Mesothelial cell of epicardium (in vitro differentiated cells): ENCODE results near the gene IL37. TPM values are rescaled to one million over a fixed set of nuclear protein-coding genes. Genes with fewer than 3 reads are reported as not detected.

ENCODE experiments used
- DNase-seq, 2 experiments: peaks; one replicate each; pipeline ENCODE4 v3.0.0; 2021; ENCODE audit warnings: low spot score in 2 of 2; ENCODE audit not compliant: unreplicated experiment in 2 of 2
- H3K27ac Mint-ChIP-seq: 2 replicates; pipeline ENCODE4 v1.8.0; 2021; ENCODE audit warnings: mixed read lengths
- H3K27me3 Mint-ChIP-seq: 2 replicates; pipeline ENCODE4 v1.8.0; 2021; ENCODE audit warnings: low read depth, mixed read lengths
- H3K36me3 Mint-ChIP-seq: 2 replicates; pipeline ENCODE4 v1.8.0; 2021; ENCODE audit warnings: mixed read lengths
- H3K4me1 Mint-ChIP-seq: 2 replicates; pipeline ENCODE4 v1.8.0; 2021; ENCODE audit warnings: mixed read lengths
- H3K4me3 Mint-ChIP-seq: 2 replicates; pipeline ENCODE4 v1.8.0; 2021; ENCODE audit warnings: mild to moderate bottlenecking, moderate library complexity, mixed read lengths
- H3K9me3 Mint-ChIP-seq: 2 replicates; pipeline ENCODE4 v1.8.0; 2021; ENCODE audit warnings: mixed read lengths
- CTCF ChIP-seq: fragments of 200-600 bp; sonication (generic); IDR thresholded peaks from one replicate; pipeline ENCODE4 v1.5.0; 2021; ENCODE audit warnings: antibody characterized with exemption; ENCODE audit not compliant: unreplicated experiment
- total RNA-seq: library from RNA; stranded (reverse); gene quantifications from 3 replicates; pipeline ENCODE4 v1.2.1, GENCODE V29; 2021

The IL37 gene
- total RNA-seq, 1 donor from 2014 or later, result not detected

- TF ChIP-seq CTCF, result no peak
- DNase-seq, result no peak
- Mint-ChIP-seq H3K27ac (no peak overlapping the region), H3K27me3 (peaks cover 2% of the 10 kb centered on the region), H3K36me3 (no peaks in the 10 kb centered on the region), H3K4me3 (no peak overlapping the region), H3K9me3 (peaks cover 7% of the 10 kb centered on the region), H3K4me1 (peaks cover 3% of the 10 kb centered on the region)
Observed at GRCh38 chr2:112885506-112885902, 25.5 kb upstream of the IL37 start.

GRCh38 chr2:112886291-112886690 is 24.7 kb upstream of the IL37 start:
- Mint-ChIP-seq H3K4me1 (peaks cover 3% of the 10 kb centered on the region), H3K27ac (no peak overlapping the region), H3K9me3 (peaks cover 7% of the 10 kb centered on the region), H3K36me3 (no peaks in the 10 kb centered on the region), H3K27me3 (peaks cover 2% of the 10 kb centered on the region), H3K4me3 (no peak overlapping the region)
- no peak for TF ChIP-seq CTCF
- DNase-seq, result no peak

GRCh38 chr2:112887964-112888749 is 22.8 kb upstream of the IL37 start:
- Mint-ChIP-seq H3K4me1 (peaks cover 3% of the 10 kb centered on the region), H3K27ac (no peak overlapping the region), H3K27me3 (peaks cover 2% of the 10 kb centered on the region), H3K4me3 (no peak overlapping the region), H3K9me3 (peaks cover 7% of the 10 kb centered on the region), H3K36me3 (no peaks in the 10 kb centered on the region)
- DNase-seq, result no peak
- no peak for TF ChIP-seq CTCF

GRCh38 chr2:112889976-112890375 is 21.0 kb upstream of the IL37 start:
- no peak overlapping the region for H3K4me3 Mint-ChIP-seq
- no peaks in the 10 kb centered on the region for H3K36me3 Mint-ChIP-seq
- H3K4me1 Mint-ChIP-seq, result no peaks in the 10 kb centered on the region
- no peak for DNase-seq
- peaks cover 7% of the 10 kb centered on the region for H3K9me3 Mint-ChIP-seq
- H3K27me3 Mint-ChIP-seq, result peaks cover 2% of the 10 kb centered on the region
- no peak for TF ChIP-seq CTCF
- no peak overlapping the region for H3K27ac Mint-ChIP-seq

- Mint-ChIP-seq H3K4me1 (no peaks in the 10 kb centered on the region), H3K27ac (no peak overlapping the region), H3K27me3 (peaks cover 4% of the 10 kb centered on the region), H3K36me3 (no peaks in the 10 kb centered on the region), H3K9me3 (peaks cover 10% of the 10 kb centered on the region), H3K4me3 (no peak overlapping the region)
- no peak for TF ChIP-seq CTCF
- no peak for DNase-seq
Observed at GRCh38 chr2:112891385-112891831, 19.6 kb upstream of the IL37 start.
